HG02678 (cell line): ENCODE results near the gene ZNF608.

Experiments
- ATAC-seq: cut with Tn5 transposase; IDR thresholded peaks from one replicate; pipeline ENCODE4 v1.9.1; 2021; ENCODE audit warnings: mild to moderate bottlenecking, moderate library complexity; ENCODE audit not compliant: unreplicated experiment

ZNF608 gene

GRCh38 chr5:124696898-124697297, 49.5 kb downstream of the ZNF608 start:
- no peak for ATAC-seq
